AG20443 (cell line): ENCODE data around the gene HSPA12A.

Experiments used
- DNase-seq: peaks from one replicate; pipeline ENCODE4 v3.0.0; 2012; ENCODE audit warnings: low spot score, mixed read lengths

Gene HSPA12A

GRCh38 chr10:116690356-116691322, 51.7 kb downstream of the HSPA12A start:
- DNase-seq: no peak

DNA sequence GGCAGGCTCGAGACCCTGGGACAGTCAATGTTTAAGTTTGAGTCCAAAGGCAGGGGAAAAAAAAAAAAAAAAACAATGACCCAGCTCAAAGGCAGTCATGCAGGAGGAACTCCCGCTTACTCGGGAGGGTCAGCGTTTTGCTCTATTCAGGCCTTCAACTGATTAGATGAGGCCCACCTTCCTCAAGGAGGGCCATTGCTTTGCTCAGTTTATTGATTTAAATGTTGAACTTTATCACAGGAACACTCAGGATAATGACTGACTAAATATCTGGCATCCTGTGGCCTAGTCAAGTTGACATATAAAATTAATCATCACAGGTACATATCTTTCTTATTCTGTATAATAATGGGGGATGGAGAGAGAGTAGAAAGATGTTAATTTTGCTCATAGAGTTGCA, 52.6 kb downstream of the HSPA12A start:
- no peak for DNase-seq

DNA sequence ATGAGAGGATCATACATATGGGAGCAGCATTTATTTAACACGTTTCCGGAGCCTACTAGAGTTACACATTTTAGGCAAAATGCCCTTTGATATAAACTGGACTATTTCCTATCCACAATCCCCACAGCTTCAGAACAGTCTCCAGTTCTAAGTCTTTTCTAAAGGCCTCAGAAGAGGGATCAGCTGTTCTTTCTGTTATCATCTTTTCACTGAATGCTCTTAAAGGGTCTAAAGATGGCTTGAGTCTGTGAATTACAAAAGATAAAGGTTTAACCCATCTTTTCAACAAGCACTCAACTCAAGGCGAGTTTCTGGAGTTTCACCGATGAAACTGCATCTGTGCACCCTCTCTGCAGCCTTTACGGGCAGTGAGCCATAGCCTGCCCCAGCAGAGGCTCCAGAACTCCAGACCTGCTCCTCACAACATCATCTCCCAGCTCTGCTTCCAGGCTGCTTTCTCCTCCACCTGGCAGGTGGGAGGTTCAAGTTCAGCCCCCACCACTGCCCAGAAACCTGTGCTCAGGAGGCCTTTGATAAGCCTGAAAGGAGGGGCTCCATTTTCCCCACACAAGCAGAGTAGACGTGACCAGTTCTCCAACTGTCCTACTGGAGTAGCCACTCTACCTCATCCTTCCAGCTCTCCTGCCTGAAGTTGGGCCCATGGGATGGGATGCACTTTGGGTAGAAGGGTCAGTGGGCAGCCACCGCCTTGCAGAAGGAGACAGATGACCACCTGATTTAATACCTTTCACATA, 53.4 kb downstream of the HSPA12A start:
- DNase-seq: no peak

DNA sequence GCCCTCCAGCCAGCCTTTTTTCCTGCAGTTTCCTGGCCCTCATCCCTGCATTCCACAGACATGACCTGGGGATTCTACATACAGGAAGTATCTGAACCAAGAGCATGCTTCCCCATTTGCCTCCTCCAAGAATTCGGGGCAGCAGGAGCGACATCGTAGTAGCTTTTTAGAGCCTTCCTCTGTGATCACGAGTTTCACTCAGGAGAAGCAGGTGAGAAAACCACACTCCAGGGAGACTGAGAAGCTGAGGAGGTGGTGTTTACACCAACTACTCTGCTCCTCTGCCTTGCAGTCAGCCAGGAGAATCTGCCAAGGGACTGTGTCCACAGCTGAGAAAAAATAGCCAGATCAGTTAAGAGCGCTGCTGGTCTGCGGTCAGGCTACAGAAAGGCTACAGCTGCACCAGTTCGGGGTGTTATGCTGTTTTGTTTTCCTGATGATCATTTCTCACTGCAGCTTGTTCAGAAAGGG, 54.1 kb downstream of the HSPA12A start:
- DNase-seq: peak; percentile 85

DNA sequence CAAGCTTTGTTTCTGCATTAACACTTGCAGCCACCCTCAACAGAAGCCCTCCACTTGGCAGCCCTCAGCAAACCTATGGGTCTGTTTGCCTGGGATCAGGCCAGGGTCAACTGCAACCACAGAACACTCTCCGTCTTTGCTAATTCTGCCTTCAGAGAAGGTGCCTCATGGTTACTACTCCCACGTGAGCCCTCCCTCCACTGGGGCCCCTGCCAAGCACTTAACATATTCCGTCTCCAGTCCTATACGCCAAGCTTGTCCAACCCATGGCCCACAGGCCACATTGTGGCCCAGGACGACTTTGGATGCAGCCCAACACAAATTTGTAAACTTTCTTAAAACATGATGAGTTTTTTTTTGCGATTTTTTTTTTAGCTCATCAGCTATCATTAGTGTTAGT, 54.7 kb downstream of the HSPA12A start:
- DNase-seq: no peak

DNA sequence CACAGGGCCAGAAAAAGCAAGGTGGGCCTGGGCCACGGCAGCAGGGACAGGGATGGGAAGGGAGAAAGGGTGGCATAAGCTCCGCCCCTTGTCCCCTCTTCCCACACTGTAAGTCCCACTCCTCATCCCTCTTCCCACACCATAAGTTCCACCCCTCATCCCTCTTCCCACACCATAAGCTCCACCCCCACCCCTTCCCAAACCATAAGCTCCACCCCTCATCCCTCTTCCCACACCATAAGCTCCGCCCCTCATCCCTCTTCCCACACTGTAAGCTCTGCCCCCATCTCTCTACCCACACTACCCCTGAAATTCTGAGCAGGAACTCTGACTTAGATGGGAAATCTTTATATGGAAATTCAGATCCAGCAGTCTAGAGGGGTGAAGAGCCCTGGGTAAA, 55.7 kb downstream of the HSPA12A start:
- no peak for DNase-seq

DNA sequence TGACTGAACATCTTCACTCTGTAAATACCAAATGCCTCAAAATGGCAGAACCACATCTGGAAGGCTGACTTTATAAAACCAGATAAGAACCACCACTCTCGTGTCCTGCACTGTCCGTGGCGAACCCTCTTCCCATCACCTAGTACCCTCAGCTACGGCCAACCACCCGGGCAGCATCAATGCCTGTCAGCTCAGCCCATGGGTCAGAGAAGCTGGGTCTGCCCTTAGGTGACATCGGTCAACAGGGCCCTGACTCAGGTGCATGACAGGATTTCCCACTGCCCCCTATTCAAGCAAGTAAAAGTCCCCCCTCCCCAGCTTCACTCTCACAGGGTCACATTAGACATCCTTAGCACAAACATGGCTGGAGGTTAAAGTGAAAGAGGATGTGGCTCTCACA, 56.6 kb downstream of the HSPA12A start:
- no peak for DNase-seq

DNA sequence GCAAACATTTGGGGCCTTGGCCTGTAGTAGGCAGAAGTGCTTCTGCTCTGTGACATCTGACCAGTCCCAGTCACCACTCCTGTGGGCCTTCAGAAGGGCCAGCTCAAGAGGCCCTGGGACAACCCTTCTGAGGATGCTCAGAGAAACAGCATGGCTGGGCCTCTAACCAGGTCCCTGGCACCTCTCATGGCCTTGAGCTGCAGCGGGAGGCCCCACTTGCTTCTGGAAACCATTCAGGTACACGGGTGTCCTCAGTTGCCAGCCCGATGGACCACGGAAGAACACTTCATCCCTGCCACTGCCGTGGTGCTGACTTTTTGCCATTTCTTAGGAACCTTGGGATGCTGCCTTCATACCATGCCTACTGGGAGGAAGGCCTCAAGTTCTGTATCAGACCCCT, 57.6 kb downstream of the HSPA12A start:
- no peak for DNase-seq

- DNase-seq: no peak
Observed at GRCh38 chr10:116683821-116684220, 58.5 kb downstream of the HSPA12A start.

DNA sequence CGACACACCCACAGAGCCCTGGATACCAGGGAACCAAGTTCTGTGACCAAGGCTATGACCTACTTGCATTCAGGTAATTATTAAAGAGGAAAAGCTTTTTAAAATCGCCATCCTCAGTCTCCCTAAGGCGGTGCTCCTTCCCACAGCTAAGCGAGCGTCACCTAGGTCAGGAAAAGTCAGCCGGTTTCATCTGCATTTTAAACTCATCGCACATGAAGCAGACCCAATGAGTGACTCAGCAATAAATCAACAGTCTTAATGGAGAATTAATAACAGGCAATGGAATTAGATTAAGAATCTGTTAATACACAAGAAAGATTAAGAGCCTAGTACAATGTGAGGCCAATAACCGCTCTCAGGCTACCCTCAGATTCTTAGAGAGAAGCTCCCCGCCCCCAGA, 59.2 kb downstream of the HSPA12A start:
- DNase-seq: no peak

DNA sequence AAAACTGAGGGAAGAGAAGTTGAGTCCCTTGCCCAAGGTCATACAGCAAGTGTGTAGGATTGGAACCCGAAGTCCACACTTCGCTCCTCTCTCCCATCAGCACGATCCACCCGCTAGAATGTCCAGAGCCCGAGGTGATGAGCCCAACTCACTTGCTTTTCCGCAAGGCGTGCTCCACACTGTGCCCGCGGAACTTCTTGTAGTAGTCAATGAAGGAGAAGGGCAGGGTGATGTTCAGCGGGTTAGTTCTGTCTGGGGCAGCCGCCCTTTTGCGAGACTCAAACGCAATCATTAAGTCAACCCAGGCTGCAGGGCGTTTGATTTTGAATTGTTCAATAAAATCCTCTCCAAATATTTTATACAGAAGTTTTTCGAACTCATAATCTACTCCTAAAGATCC, 63.0 kb downstream of the HSPA12A start:
- DNase-seq: no peak

- DNase-seq: no peak
Observed at GRCh38 chr10:116676633-116677032, 65.7 kb downstream of the HSPA12A start.

DNA sequence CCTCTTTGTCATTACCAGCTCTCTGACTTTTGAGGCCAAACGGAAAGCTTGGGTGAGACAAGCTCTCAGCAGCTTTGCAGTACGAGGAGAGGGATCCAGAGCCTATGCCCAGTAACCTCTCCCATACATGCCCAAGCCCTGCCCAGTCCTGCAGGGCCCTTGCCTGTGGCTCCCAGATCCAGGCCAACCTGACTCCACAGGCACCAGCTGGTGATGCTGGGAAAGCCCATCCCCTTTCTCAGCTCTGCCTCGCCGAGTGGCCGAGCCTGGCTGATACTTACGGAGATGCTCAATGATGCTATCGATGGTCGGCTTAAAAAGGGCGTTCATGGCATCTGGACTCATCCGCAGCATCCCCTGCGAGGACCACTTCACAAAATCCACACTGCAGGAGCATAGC, 66.2 kb downstream of the HSPA12A start:
- DNase-seq: no peak

GRCh38 chr10:116674901-116675423, 67.4 kb downstream of the HSPA12A start:
- no peak for DNase-seq

- no peak for DNase-seq
Observed at GRCh38 chr10:116673866-116674265, 68.5 kb downstream of the HSPA12A start.

- DNase-seq: no peak
Observed at GRCh38 chr10:116672891-116673290, 69.5 kb downstream of the HSPA12A start.

DNA sequence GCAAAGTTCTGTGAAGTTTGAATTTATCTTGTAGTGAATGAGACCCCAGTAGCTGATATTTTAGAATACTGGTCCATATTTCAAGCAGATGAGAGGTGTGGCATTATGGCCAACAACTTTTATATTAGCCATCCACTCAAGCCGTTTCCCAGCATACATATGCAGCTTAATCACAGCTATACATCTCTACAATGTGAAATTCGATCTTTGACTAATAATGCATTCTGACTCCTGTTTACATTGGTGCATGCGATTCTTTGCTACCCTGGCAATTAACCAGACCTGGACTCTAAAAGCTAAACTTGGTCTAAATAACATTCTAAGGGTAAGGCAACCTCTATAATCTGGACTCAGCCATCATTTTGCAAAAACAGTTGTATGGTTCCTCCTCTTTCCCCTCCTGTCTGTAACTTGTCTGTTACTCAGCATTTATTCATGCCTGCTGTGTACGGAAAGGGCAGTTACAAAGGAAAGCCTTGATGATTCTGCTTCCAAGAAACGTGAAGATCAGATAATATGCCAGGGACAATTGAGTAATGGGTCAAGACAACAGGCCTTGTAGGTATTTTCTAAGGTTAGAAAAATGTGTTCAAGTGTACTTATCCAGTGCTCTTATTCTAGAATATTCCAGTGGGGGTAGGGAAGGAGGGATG, 71.0 kb downstream of the HSPA12A start:
- no peak for DNase-seq

GRCh38 chr10:116670706-116671105, 71.7 kb downstream of the HSPA12A start:
- DNase-seq: no peak

- DNase-seq: peak; percentile 44
Observed at GRCh38 chr10:116669832-116670644, 72.3 kb downstream of the HSPA12A start.

DNA sequence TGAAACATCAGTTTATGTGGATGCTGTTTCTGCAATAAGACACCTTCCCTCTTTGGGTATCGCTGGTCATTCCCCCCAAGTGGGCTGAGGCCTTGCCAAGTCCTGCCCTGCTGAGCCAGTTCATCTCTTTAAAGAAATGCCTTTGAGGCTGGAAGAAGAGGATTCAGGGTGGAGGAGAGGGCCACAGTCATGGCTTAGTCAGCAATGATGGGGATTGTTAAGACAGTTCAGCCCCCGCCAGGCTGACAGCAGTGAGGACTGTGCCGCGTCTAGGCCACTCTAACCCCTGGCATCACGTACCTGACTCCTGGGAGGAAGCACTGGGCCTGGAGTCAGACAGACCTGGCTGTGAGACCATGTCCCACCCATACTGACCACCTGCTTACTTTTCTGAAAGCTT, 73.3 kb downstream of the HSPA12A start:
- DNase-seq: peak; percentile 35

GRCh38 chr10:116668446-116668845, 73.9 kb downstream of the HSPA12A start:
- DNase-seq: no peak
